Testis (tissue), 3 donors: ENCODE measurements around the gene KAT7. TPM values are rescaled to one million over a fixed set of nuclear protein-coding genes. Genes with fewer than 3 reads are reported as not detected.

Experiments
- DNase-seq: peaks from one replicate; pipeline ENCODE4 v3.0.0-alpha.2; 2019
- H3K27ac ChIP-seq, 2 donors: fragments of 200-600 bp; sonication (generic); one replicate each; pipeline ENCODE4 v1.5.1; 2019
- H3K27me3 ChIP-seq: fragments of 200-600 bp; sonication (generic); one replicate; pipeline ENCODE4 v1.5.1; 2019
- H3K36me3 ChIP-seq: fragments of 200-600 bp; sonication (generic); one replicate; pipeline ENCODE4 v1.5.1; 2017; ENCODE audit warnings: low read depth; ENCODE audit errors: missing control alignments
- H3K4me1 ChIP-seq: fragments of 200-600 bp; sonication (generic); one replicate; pipeline ENCODE4 v1.5.1; 2019
- H3K4me3 ChIP-seq, 2 donors: fragments of 200-600 bp; sonication (generic); one replicate each; pipeline ENCODE4 v1.5.1; 2017 to 2019
- H3K9me3 ChIP-seq: fragments of 200-600 bp; sonication (generic); one replicate; pipeline ENCODE4 v1.5.1; 2017
- CTCF ChIP-seq, 3 experiments: fragments of 450-650 bp in 2 of 3; fragments of 200-600 bp in 1 of 3; sonication (generic) in 1 of 3; IDR thresholded peaks; one replicate each; pipeline ENCODE4 v1.5.1; 2016 to 2019; ENCODE audit warnings: antibody characterized with exemption in 3 of 3, mild to moderate bottlenecking in 2 of 3, moderate library complexity in 1 of 3
- POLR2A ChIP-seq: fragments of 450-650 bp; IDR thresholded peaks from one replicate; pipeline ENCODE4 v1.6.1; 2017; ENCODE audit warnings: antibody characterized with exemption, mild to moderate bottlenecking, moderate library complexity
- WGBS, 2 donors: methylation state at CpG; one replicate each; pipeline ENCODE4 v1.1.5; 2018; 5-methylcytosine and 5-hydroxymethylcytosine counted together
- intact Hi-C: fragments of 100-400 bp; cut with DNase I; formaldehyde crosslinking; loops from one replicate; pipeline ENCODE4 v1.15.1; 2023; ENCODE audit warnings: low total_unique reads
- polyA plus RNA-seq: library from polyadenylated mRNA; stranded (reverse); fragments of 350-450 nt; fragmentation: Illumina TruSeq; extraction: RNeasy Lipid Tissue Mini Kit (QIAGEN cat#74804); gene quantifications from one replicate; pipeline ENCODE4 v1.2.3, GENCODE V29; 2014; ENCODE audit warnings: low read depth, low replicate concordance; ENCODE audit not compliant: insufficient read depth
- total RNA-seq, 2 donors: library from RNA; depleted of rRNA; stranded (reverse); fragments of >200 nt; gene quantifications; one replicate each; pipeline ENCODE4 v1.2.3, GENCODE V29; 2016

The KAT7 gene
- total and polyA plus RNA-seq, 3 donors from 2014 or later: 122 to 181 (median 123) TPM

- Histone ChIP-seq H3K27me3 (no peaks in the 10 kb centered on the region), H3K9me3 (no peaks in the 10 kb centered on the region), H3K4me3 (peak overlapping the region; percentile 82 to 93), H3K27ac (no peak overlapping the region), H3K4me1 (peaks cover 13% of the 10 kb centered on the region), H3K36me3 (no peaks in the 10 kb centered on the region)
- DNase-seq: no peak
- intact Hi-C loops: no loop called here
- TF ChIP-seq CTCF (IDR thresholded peaks at IDR 0.05) (no peak), POLR2A (no peak)
- 6 to 13% methylated on average over 8 of the region's 8 CpGs for WGBS, 2 donors
These were observed 23.8 kb upstream of the KAT7 start for GRCh38 chr17:49764559-49765180.

GRCh38 chr17:49766918-49767530, 21.5 kb upstream of the KAT7 start:
- Histone ChIP-seq H3K27ac (no peak overlapping the region), H3K9me3 (no peaks in the 10 kb centered on the region), H3K36me3 (no peaks in the 10 kb centered on the region), H3K4me1 (peaks cover 13% of the 10 kb centered on the region), H3K27me3 (no peaks in the 10 kb centered on the region), H3K4me3 (no peak overlapping the region)
- no peak for DNase-seq
- 75 to 87% methylated on average over 3 of the region's 3 CpGs for WGBS, 2 donors
- intact Hi-C loops: no loop called here
- TF ChIP-seq POLR2A (no peak), CTCF (IDR thresholded peaks at IDR 0.05) (no peak)

- WGBS, 2 donors: 72 to 83% methylated on average over 8 of the region's 8 CpGs
- H3K4me3 ChIP-seq: no peak overlapping the region
- H3K27ac ChIP-seq: peak overlapping the region in 1 of 2 donors; percentile 55
- H3K9me3 ChIP-seq: no peaks in the 10 kb centered on the region
- H3K27me3 ChIP-seq: no peaks in the 10 kb centered on the region
- H3K4me1 ChIP-seq: peaks cover 16% of the 10 kb centered on the region
- no peak for DNase-seq
- TF ChIP-seq CTCF (IDR thresholded peaks at IDR 0.05): no peak
- TF ChIP-seq POLR2A: no peak
- H3K36me3 ChIP-seq: no peaks in the 10 kb centered on the region
- intact Hi-C loops: loop anchor here (5.0 to 10.0 kb wide), 2 partner anchors 68 to 201 kb away; partner anchors contain the start of genes NXPH3 and SLC35B1
These were observed 12.8 kb upstream of the KAT7 start for GRCh38 chr17:49775546-49776260.

- no peak for TF ChIP-seq CTCF (IDR thresholded peaks at IDR 0.05)
- TF ChIP-seq POLR2A: no peak
- no peak overlapping the region for H3K4me3 ChIP-seq
- no peaks in the 10 kb centered on the region for H3K27me3 ChIP-seq
- peak overlapping the region in 1 of 2 donors; percentile 55 for H3K27ac ChIP-seq
- H3K9me3 ChIP-seq: no peaks in the 10 kb centered on the region
- peaks cover 16% of the 10 kb centered on the region for H3K4me1 ChIP-seq
- no peaks in the 10 kb centered on the region for H3K36me3 ChIP-seq
- DNase-seq: peak; percentile 32
- intact Hi-C loops: loop anchor here (5.0 to 10.0 kb wide), 2 partner anchors 69 to 202 kb away; partner anchors contain the start of genes NXPH3 and SLC35B1
- 55 to 63% methylated on average over 8 of the region's 8 CpGs for WGBS, 2 donors
These were observed 11.8 kb upstream of the KAT7 start for GRCh38 chr17:49776551-49777300.
